A204.1 (cell line): Measurements from ENCODE around the gene SUN1.

Source experiments
- FAIRE-seq: peaks from 2 replicates; lab custom pipeline; 2012; peaks lifted over from hg19 to GRCh38; lab: Jason Lieb, UNC

The SUN1 gene

GRCh38 chr7:877312-878232, 45.3 kb downstream of the SUN1 start:
- no peak for FAIRE-seq

- no peak for FAIRE-seq
Measured at GRCh38 chr7:879093-879492, 46.8 kb downstream of the SUN1 start.

- no peak for FAIRE-seq
Measured at GRCh38 chr7:879706-880105, 47.4 kb downstream of the SUN1 start.

- no peak for FAIRE-seq
Measured at GRCh38 chr7:880450-880849, 48.2 kb downstream of the SUN1 start.

- FAIRE-seq: no peak
Measured at GRCh38 chr7:881441-882234, 49.4 kb downstream of the SUN1 start.

GRCh38 chr7:882336-883035, 50.2 kb downstream of the SUN1 start:
- FAIRE-seq: no peak

- no peak for FAIRE-seq
Measured at GRCh38 chr7:883055-884021, 51.1 kb downstream of the SUN1 start.

GRCh38 chr7:884191-885003, 52.1 kb downstream of the SUN1 start:
- FAIRE-seq: no peak

- no peak for FAIRE-seq
Measured at GRCh38 chr7:885261-885892, 53.1 kb downstream of the SUN1 start.

- no peak for FAIRE-seq
Measured at GRCh38 chr7:885893-886625, 53.8 kb downstream of the SUN1 start.

GRCh38 chr7:886626-887487, 54.6 kb downstream of the SUN1 start:
- FAIRE-seq: no peak

GRCh38 chr7:887488-887820, 55.2 kb downstream of the SUN1 start:
- FAIRE-seq: no peak

GRCh38 chr7:888081-889024, 56.1 kb downstream of the SUN1 start:
- no peak for FAIRE-seq

GRCh38 chr7:889025-889390, 56.7 kb downstream of the SUN1 start:
- FAIRE-seq: no peak

GRCh38 chr7:889391-889790, 57.1 kb downstream of the SUN1 start:
- FAIRE-seq: no peak

- FAIRE-seq: no peak
Measured at GRCh38 chr7:890868-891267, 58.6 kb downstream of the SUN1 start.

GRCh38 chr7:891291-891690, 59.0 kb downstream of the SUN1 start:
- FAIRE-seq: no peak

GRCh38 chr7:891805-892204, 59.5 kb downstream of the SUN1 start:
- FAIRE-seq: no peak
